Ishikawa (cell line): ENCODE measurements around the gene DNAJC11.

ENCODE experiments used
- CEBPB ChIP-seq: IDR thresholded peaks from 2 replicates; pipeline ENCODE4 v1.6.1; 2012
- CREB1 ChIP-seq: IDR thresholded peaks from 2 replicates; pipeline ENCODE4 v1.6.1; 2012; ENCODE audit warnings: low read depth
- EGR1 ChIP-seq: IDR thresholded peaks from 2 replicates; pipeline ENCODE4 v1.6.1; 2012
- EP300 ChIP-seq: IDR thresholded peaks from 2 replicates; pipeline ENCODE4 v1.6.1; 2012; ENCODE audit warnings: borderline replicate concordance
- FOXM1 ChIP-seq: IDR thresholded peaks from 2 replicates; pipeline ENCODE4 v1.6.1; 2012; ENCODE audit warnings: low read depth, borderline replicate concordance
- NFIC ChIP-seq: IDR thresholded peaks from 2 replicates; pipeline ENCODE4 v1.6.1; 2012
- RAD21 ChIP-seq: IDR thresholded peaks from 2 replicates; pipeline ENCODE4 v1.6.1; 2012; ENCODE audit warnings: low read depth
- TAF1 ChIP-seq: IDR thresholded peaks from 2 replicates; pipeline ENCODE4 v1.6.1; 2012; ENCODE audit warnings: low read depth, mild to moderate bottlenecking
- TCF12 ChIP-seq: IDR thresholded peaks from 2 replicates; pipeline ENCODE4 v1.6.1; 2012; ENCODE audit warnings: low read depth
- TEAD4 ChIP-seq: IDR thresholded peaks from 2 replicates; pipeline ENCODE4 v1.6.1; 2012
- USF1 ChIP-seq: IDR thresholded peaks from 2 replicates; pipeline ENCODE4 v1.6.1; 2012
- YY1 ChIP-seq: IDR thresholded peaks from 2 replicates; pipeline ENCODE4 v1.6.1; 2012; ENCODE audit warnings: low read depth
- ZBTB7A ChIP-seq: IDR thresholded peaks from 2 replicates; pipeline ENCODE4 v1.6.1; 2012; ENCODE audit warnings: low read depth
- TF ChIP-seq, protein P1 (sequence below): IDR thresholded peaks from 2 replicates; pipeline ENCODE4 v1.6.1; 2012; ENCODE audit warnings: low read depth, mild to moderate bottlenecking
- TF ChIP-seq, protein P2 (sequence below): IDR thresholded peaks from 2 replicates; pipeline ENCODE4 v1.6.1; 2012

DNAJC11 gene

DNA sequence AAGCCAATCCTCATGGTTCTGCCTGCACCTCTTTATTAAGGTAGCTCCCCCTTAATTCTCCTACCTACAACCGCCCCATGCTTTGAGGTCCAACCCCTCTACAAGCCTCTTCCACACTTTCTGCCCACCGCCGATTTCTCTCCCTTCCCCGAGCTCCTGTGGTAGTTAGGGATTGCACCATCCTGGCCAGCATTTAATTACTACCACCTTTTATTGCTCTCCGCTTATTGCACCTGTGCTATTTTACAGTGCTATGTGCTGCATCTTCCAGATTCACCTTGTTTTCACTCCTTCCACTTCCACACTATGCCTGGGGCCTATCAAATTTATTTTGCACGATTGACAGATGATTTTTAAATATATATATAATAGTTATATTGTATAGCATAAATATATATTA, 29.3 kb upstream of the DNAJC11 start:
- no peak for TF ChIP-seq RAD21
- TF ChIP-seq FOXM1 = no peak
- TF ChIP-seq, protein P1, sequence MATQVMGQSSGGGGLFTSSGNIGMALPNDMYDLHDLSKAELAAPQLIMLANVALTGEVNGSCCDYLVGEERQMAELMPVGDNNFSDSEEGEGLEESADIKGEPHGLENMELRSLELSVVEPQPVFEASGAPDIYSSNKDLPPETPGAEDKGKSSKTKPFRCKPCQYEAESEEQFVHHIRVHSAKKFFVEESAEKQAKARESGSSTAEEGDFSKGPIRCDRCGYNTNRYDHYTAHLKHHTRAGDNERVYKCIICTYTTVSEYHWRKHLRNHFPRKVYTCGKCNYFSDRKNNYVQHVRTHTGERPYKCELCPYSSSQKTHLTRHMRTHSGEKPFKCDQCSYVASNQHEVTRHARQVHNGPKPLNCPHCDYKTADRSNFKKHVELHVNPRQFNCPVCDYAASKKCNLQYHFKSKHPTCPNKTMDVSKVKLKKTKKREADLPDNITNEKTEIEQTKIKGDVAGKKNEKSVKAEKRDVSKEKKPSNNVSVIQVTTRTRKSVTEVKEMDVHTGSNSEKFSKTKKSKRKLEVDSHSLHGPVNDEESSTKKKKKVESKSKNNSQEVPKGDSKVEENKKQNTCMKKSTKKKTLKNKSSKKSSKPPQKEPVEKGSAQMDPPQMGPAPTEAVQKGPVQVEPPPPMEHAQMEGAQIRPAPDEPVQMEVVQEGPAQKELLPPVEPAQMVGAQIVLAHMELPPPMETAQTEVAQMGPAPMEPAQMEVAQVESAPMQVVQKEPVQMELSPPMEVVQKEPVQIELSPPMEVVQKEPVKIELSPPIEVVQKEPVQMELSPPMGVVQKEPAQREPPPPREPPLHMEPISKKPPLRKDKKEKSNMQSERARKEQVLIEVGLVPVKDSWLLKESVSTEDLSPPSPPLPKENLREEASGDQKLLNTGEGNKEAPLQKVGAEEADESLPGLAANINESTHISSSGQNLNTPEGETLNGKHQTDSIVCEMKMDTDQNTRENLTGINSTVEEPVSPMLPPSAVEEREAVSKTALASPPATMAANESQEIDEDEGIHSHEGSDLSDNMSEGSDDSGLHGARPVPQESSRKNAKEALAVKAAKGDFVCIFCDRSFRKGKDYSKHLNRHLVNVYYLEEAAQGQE = no peak
- no peak for TF ChIP-seq YY1
- no peak for TF ChIP-seq EGR1
- TF ChIP-seq, protein P2, sequence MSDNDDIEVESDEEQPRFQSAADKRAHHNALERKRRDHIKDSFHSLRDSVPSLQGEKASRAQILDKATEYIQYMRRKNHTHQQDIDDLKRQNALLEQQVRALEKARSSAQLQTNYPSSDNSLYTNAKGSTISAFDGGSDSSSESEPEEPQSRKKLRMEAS = no peak
- no peak for TF ChIP-seq CREB1
- TF ChIP-seq TEAD4 = no peak
- no peak for TF ChIP-seq NFIC
- no peak for TF ChIP-seq CEBPB
- TF ChIP-seq TAF1 = no peak
- TF ChIP-seq USF1 = no peak
- TF ChIP-seq EP300 = no peak
- no peak for TF ChIP-seq ZBTB7A
- no peak for TF ChIP-seq TCF12

DNA sequence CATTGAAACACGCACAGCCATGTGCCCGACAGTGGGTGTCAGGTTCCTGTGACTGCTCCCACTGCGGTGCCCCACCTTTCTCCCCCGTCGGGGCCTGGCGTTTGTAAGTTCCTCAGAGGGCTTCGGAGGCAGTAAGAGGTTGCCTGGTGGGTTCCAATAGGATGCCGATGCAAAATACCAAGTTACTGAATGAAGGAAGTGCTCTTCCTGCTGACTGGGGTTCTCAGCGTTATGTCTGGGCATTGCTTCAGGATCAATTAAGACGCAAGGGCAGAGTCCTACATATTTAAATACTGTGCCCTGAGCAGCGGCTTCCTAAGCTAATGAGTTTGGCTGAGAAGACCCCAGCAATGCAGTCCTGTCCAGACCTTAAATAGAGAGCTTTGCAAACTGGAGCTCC, 28.9 kb upstream of the DNAJC11 start:
- TF ChIP-seq ZBTB7A (no peak), RAD21 (no peak), CEBPB (no peak), YY1 (no peak), NFIC (no peak), FOXM1 (no peak)
- TF ChIP-seq, protein P2 = no peak

DNA sequence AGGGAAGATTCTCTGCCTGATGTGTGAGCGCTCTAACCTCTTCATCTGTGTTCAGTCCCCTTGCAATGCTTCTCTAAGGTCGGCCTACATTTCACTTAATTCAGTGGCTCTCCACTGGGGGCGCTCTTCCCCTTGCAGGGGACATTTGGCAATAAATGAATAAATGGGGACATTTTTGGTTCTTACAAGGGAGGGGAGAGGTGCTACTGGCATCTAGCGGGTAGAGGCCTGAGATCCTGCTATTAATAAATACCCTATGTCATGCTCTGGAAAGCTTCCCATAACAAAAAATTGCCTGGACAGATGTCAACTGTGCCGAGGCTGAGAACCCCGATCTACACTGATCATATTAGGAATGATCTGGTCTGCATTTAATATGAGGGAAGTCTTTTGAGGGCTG, 25.9 kb upstream of the DNAJC11 start:
- TF ChIP-seq TCF12 (no peak), RAD21 (peak; percentile 79)

DNA sequence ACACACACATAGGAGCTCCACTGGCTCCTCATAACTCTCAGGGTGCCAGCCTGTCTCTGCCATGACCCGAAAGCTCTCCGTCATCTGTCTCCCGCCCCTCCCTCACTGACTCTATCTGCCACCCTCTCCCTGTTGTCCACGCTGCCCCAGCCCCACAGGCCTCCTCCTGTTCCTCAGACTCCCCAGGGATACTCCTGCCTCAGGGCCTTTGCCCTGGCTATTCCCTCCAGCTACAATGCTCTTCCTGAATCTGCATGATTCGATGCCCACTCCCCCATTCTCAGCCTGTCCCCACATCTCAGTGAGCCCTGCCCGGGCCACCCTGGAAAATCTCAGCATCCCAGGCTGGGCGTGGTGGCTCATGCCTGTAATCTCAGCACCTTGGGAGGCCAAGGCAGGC, 24.6 kb upstream of the DNAJC11 start:
- TF ChIP-seq FOXM1 (no peak), RAD21 (no peak), CEBPB (no peak), TEAD4 (no peak), CREB1 (no peak), EP300 (no peak), ZBTB7A (no peak), YY1 (no peak), USF1 (no peak), TAF1 (no peak), EGR1 (no peak), TCF12 (no peak), NFIC (no peak)
- TF ChIP-seq, protein P1 = no peak
- TF ChIP-seq, protein P2 = no peak

- TF ChIP-seq CEBPB = no peak
- 0 out of 2 replicates have a peak, but pooled peaks have one; percentile 38 for TF ChIP-seq TEAD4
These were observed 23.0 kb upstream of the DNAJC11 start for GRCh38 chr1:6724517-6725141.

- TF ChIP-seq RAD21 = no peak
- TF ChIP-seq NFIC = no peak
- TF ChIP-seq, protein P2 = no peak
- no peak for TF ChIP-seq TEAD4
- TF ChIP-seq YY1 = no peak
- no peak for TF ChIP-seq EGR1
- TF ChIP-seq ZBTB7A = no peak
- TF ChIP-seq, protein P1 = no peak
- TF ChIP-seq USF1 = no peak
- no peak for TF ChIP-seq EP300
- no peak for TF ChIP-seq FOXM1
- TF ChIP-seq CREB1 = no peak
- no peak for TF ChIP-seq TCF12
- no peak for TF ChIP-seq TAF1
- no peak for TF ChIP-seq CEBPB
These were observed 22.2 kb upstream of the DNAJC11 start for GRCh38 chr1:6723621-6724428.
